Choroid plexus epithelial cell (primary cell): ENCODE data around the gene PKD2L1.

Experiments
- DNase-seq: peaks from one replicate; pipeline ENCODE4 v3.0.0-alpha.2; 2010; ENCODE audit warnings: low read depth
- H3K4me3 ChIP-seq: 2 replicates; pipeline ENCODE4 v1.5.1; 2011; ENCODE audit warnings: low read depth, mild to moderate bottlenecking, control low read depth, low read length, moderate library complexity
- CTCF ChIP-seq: conservative IDR thresholded peaks from 2 replicates; pipeline ENCODE4 v1.5.1; 2011; ENCODE audit warnings: low read depth, mild to moderate bottlenecking, control low read depth, inconsistent platforms, low read length, moderate library complexity

Gene PKD2L1

GRCh38 chr10:100328198-100328597, 1.8 kb downstream of the PKD2L1 start:
- TF ChIP-seq CTCF = no peak
- no peak overlapping the region for H3K4me3 ChIP-seq
- no peak for DNase-seq

GRCh38 chr10:100327718-100328009, 2.4 kb downstream of the PKD2L1 start:
- DNase-seq = no peak
- no peak for TF ChIP-seq CTCF
- H3K4me3 ChIP-seq = no peak overlapping the region

- DNase-seq = no peak
- H3K4me3 ChIP-seq = no peak overlapping the region
- no peak for TF ChIP-seq CTCF
Observed at GRCh38 chr10:100327007-100327717, 2.9 kb downstream of the PKD2L1 start.

- H3K4me3 ChIP-seq = no peak overlapping the region
- DNase-seq = no peak
- TF ChIP-seq CTCF = no peak
Observed at GRCh38 chr10:100325158-100325557, 4.9 kb downstream of the PKD2L1 start.

GRCh38 chr10:100319707-100320402, 10.2 kb downstream of the PKD2L1 start:
- no peak overlapping the region for H3K4me3 ChIP-seq
- no peak for DNase-seq
- TF ChIP-seq CTCF = no peak

GRCh38 chr10:100318207-100318606, 11.8 kb downstream of the PKD2L1 start:
- DNase-seq = no peak
- H3K4me3 ChIP-seq = no peak overlapping the region
- no peak for TF ChIP-seq CTCF

- TF ChIP-seq CTCF = no peak
- no peak for DNase-seq
- H3K4me3 ChIP-seq = no peak overlapping the region
Observed at GRCh38 chr10:100315615-100316014, 14.4 kb downstream of the PKD2L1 start.
